DMS 273 (cell line): ENCODE results near the gene POP7.

Experiments
- DNase-seq: peaks from one replicate; lab custom pipeline; 2025; ENCODE audit not compliant: unreplicated experiment; lab: John Stamatoyannopoulos, UW

The POP7 gene

GRCh38 chr7:100679129-100679926 is 26.6 kb upstream of the POP7 start:
- peak; percentile 53 for DNase-seq

- DNase-seq: peak; percentile 61
Measured at GRCh38 chr7:100679927-100680575, 25.9 kb upstream of the POP7 start.

GRCh38 chr7:100680576-100681271 is 25.2 kb upstream of the POP7 start:
- peak; percentile 61 for DNase-seq

DNA sequence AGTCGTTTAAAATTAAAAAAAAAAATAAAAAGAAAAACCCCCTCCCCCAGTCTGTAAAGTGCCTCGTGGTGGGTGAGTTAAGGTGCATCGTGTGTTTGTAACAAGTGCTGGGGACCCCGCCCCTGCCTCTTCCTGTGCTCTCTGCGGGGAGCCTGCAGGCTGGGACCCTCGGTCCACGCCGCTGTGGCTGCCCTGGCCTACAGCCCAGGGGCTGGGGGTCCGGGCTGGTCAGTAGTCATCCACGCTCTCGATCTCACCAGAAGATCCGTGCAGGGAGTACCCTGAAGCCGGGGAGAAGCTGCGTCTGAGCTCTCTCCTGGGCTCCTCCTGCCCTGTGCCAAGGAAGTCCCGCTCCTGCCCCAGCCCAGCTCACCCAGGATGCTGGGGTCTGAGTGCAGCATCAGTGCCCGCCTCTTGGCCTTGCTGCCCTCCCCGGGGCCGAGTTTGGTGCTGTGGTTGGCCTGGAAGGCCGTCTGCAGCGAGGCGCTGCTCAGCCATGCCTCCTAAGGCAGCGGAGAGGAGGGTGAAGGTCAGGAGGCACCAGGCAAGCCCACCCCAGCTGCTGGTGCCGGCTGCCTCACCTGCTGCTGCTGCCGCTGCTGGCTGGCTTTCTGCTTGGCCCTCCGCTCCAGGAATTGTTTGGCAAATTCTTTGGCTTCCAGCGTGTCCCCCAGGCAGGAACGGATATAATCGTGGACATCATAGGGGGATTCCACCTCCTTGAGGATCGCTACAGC is 24.3 kb upstream of the POP7 start:
- DNase-seq: no peak

GRCh38 chr7:100682228-100682741 is 23.6 kb upstream of the POP7 start:
- DNase-seq: no peak

DNA sequence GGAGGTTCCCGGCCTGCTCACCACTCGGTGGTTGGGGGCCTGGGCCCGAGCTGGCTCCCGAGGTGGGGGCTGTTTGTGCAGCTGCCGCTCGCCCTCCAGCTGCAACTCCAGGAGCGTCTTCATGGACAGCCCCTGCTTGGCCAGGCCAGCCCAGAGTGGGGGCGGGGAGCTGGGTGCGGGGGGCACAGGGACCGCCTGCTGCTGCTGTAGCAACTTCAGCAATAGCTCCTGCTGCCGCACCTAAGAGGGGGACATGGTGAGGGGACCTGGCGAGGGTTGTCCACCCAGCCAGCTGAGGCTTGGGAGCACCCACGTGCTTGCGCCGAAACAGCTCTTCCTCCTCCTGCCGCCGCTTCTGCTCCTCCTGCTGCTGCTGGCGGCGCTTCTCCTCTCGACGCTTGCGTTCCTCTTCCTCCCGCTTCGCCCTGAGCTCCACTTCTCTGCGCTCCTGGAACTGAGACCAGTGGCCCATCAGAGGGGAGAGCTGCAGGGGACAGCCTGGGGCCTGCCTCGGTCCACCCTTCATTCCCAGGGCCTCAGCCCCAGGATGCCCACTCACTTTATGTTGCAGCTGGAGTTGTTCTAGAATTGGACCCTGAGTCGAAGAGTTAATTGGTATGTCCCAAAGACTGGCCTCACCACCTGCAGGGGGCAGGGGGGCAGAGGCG is 22.8 kb upstream of the POP7 start:
- DNase-seq: no peak

GRCh38 chr7:100683659-100684533 is 22.0 kb upstream of the POP7 start:
- no peak for DNase-seq

DNA sequence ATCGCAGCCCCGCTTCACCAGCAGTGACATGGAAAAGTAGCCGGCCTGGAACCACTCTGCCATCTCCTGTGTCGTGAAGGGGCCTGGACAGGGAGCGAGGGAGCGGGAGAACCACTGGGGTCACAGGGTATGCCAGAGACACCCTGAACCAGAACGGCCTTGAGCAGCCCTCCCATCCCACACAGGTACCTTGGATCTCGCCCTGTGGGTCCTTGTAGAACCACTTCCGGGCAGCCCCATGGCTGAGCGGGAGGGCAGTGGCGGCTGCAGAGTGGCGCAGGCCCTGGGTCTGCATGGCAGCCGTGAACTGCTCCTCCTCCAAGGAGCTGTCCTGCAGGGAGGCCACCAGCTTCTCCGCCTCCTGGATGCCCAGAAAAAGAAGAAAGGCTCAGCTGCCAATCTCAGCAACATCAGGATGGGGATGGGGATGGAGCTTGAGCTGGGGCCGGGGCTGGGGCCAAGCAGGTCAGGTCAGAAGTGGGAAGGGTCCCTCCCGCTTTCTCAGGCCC is 21.3 kb upstream of the POP7 start:
- DNase-seq: no peak

DNA sequence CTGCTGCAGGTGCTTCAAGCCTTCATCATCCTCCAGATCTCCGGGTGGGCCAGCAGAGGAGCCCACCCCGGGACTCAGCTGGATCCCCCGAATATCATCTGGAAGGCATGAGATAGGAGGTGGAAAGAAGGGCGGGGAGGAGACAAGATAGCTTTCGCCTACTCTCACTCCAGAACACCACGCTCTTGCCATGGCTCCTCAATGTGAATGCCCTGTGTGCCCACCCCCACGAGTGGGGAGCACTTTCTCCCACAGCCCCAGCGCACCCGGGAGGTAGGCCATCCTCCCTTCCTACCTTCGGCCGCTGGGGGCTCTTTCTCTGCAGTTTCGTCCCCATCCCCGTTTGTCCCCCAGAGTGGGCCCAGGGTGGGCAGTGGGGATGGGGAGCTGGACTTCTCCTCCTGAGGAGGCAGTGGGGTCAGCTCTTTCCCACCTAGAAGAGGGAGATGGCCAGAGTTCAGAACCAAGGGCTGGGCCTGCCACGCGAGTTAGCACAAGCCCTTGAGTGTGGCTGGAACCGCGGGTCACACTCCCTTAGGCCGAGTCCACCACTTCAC is 20.8 kb upstream of the POP7 start:
- DNase-seq: no peak

GRCh38 chr7:100685631-100686145 is 20.2 kb upstream of the POP7 start:
- no peak for DNase-seq

DNA sequence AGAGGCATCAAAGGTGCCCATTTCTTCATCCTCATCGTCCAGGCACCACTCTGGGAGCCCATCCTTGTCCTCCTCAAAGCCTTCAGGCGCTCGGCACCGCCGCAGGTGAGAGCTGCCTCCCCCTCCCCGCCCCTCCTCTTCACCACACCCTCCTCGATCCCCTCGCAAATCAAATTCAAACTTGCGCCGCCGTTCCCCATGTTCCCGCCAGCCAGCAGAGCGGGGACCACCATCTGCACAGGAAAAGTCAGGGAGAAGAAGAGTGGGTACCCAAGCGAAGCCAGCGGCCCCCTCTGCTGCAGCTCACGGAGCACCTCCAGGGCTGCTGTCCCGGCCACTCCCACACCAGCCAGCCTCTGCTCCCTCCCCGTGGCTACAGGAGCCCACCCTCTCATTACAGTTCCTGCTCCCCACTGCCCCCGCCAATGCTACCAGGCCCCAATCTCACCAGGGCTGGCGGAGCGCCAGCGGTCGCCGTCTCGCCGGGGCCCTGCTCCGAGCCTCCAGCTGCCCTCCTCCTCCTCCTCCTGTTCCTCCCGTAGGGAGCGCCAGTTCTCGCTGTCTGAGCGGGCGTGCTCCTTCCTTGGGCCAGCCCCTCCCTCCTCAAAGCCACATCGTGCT is 19.6 kb upstream of the POP7 start:
- no peak for DNase-seq

- DNase-seq: no peak
Measured at GRCh38 chr7:100686822-100687211, 19.1 kb upstream of the POP7 start.

DNA sequence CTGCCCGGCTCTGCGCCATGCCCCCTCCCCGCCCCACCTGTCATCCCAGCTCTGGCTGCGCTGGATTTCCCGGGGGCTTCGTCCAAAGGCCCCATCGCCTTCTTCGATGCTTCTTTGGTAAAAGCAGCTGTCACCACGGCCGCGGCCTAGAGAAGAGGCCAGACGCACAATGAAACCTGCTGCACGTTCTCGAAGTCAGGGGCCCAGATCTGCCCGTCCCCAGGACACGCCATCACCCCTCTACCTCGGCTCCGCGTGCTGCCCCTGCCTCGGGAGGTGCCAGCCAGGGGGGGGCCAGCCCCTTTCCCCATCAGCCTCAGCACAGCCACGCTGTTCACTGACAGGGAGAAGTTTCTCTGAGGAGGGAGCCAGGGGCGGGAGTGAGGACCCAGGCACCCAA is 18.7 kb upstream of the POP7 start:
- no peak for DNase-seq

DNA sequence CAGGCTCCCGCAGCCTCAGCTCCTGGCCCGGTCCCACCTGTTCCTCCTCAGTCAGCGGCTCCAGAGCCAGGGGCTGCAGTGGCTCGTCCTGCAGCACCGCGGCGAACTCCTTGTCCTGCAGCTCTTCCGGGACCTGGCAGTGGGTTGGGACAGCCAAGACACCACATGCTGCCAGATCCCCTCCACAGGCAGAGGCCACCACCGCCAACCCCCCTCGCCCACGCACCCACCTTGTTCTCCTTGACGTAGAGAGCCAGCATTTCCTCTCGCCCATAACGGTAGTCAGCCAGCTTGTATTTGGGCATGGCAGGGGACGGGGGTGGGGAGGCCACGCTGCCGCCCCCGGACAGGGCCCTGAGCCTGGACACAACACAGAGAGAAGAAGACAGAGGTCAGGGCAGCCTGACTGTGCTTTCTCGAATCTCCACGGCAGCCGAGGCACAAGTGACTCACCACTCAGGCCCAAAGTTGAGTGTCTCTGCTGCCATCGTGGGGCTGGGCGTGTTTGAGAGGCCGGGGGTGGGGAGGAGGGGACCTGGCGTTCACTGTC is 18.1 kb upstream of the POP7 start:
- DNase-seq: no peak

DNA sequence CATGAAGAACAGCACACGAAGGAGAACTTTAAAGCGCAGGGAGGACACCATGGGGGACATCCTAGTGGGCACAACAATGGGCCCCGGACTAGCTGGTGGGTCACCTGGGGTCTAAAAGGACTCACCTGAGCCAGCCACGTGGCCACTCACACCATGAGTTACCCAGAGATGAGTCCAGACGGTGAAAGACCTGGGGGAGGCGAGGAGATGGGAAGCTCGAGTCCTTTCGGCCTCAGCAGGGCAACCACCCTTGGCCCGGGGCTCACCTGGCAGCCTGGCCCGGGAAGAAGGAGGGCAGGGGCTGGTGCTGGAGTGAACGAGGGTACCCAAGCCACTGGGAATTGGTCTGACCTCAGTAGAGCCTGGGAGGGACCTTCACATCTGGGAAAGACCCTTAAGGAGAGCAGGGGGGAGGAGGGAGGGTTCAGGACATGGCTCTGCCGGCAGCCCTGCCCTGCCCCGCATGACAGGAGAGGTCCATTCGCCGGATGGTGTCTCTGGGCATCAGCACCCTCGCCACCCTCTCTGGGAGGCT is 17.5 kb upstream of the POP7 start:
- no peak for DNase-seq

GRCh38 chr7:100689230-100690135 is 16.4 kb upstream of the POP7 start:
- no peak for DNase-seq
